GM13976 (cell line): ENCODE results near the gene BACH2.
"Not testable (repeated sequence)": the region's sequence is repeated elsewhere in the genome, so short reads cannot be mapped to it uniquely, and the experiment has no call there.

Experiments
- DNase-seq: peaks from one replicate; pipeline ENCODE4 v3.0.0; 2012; ENCODE audit warnings: low spot score
- in situ Hi-C: fragments of 300-500 bp; cut with MboI; formaldehyde crosslinking; loops from one replicate; pipeline ENCODE4 v1.12.0; 2022; ENCODE audit warnings: low sequenced_read_pairs, mixed read lengths, inconsistent platforms; ENCODE audit not compliant: unreplicated experiment
- TF ChIP-seq, protein P1 (sequence below): IDR thresholded peaks from 2 replicates; pipeline ENCODE4 v1.5.1; 2012; ENCODE audit warnings: borderline replicate concordance, mild to moderate bottlenecking; ENCODE audit not compliant: insufficient read depth; ENCODE audit errors: extremely low read depth, missing control alignments, control extremely low read depth

The BACH2 gene

DNA sequence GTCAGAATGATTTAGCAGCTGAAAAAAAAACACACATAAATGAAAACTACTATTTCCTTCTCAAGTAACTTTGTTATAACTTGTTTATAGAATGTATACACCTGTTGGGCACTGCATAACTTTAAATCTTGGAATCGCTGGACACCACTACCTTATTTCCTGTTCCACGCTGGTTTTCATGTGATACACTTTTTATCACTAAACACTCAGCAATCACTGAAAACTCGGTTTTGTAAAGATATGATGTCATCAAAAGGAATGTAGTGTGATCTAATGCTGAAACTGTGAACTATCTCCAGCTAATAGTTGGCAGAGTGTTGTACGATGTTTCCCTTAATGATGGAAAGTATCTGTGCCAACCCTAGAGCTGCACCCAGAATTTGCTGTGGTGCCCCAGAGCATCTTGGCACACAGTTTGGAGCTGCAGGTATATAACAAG lies 127.9 kb downstream of the BACH2 start:
- DNase-seq, result no peak
- TF ChIP-seq, protein P1, sequence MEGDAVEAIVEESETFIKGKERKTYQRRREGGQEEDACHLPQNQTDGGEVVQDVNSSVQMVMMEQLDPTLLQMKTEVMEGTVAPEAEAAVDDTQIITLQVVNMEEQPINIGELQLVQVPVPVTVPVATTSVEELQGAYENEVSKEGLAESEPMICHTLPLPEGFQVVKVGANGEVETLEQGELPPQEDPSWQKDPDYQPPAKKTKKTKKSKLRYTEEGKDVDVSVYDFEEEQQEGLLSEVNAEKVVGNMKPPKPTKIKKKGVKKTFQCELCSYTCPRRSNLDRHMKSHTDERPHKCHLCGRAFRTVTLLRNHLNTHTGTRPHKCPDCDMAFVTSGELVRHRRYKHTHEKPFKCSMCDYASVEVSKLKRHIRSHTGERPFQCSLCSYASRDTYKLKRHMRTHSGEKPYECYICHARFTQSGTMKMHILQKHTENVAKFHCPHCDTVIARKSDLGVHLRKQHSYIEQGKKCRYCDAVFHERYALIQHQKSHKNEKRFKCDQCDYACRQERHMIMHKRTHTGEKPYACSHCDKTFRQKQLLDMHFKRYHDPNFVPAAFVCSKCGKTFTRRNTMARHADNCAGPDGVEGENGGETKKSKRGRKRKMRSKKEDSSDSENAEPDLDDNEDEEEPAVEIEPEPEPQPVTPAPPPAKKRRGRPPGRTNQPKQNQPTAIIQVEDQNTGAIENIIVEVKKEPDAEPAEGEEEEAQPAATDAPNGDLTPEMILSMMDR, result no peak
- in situ Hi-C loops, result no loop called here

DNA sequence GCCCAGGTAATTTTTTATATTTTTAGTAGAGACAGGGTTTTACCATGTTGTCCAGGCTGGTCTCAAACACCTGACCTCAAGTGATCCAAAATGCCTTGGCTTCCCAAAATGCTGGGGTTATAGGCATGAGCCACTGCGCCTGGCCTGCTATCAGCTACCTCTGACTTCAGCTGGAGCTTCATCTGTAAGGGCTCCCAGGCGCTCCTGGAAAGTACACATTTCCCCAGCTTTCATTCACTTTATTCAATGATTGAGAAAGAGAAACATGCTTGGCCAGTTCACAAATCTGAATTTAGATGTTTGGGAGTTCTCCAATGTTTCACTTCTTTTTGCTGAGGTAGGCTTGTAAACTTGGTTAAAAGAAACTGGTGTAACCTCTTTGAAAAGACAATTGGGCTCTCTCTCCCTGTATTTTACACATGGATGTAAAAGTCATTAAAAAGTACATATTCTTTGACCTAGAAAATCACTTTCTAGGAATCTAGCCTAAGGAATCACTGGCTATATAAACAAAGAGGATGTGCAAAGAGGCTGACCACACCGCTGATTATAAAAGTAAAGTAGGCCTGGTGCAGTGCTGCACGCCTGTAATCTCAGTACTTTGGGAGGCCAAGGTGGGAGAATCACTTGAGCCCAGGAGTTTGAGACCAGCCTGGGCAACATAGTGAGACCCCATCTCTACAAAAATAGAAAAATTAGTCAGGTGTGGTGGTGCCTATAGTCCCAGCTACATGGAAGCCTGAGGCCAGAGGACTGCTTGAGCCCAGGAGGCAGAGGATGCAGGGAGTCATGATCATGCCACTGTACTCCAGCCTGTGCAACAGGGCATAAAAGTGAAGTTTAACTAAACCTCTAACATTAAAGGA lies 128.9 kb downstream of the BACH2 start:
- in situ Hi-C loops, result no loop called here
- no peak for DNase-seq
- TF ChIP-seq, protein P1, result no peak

DNA sequence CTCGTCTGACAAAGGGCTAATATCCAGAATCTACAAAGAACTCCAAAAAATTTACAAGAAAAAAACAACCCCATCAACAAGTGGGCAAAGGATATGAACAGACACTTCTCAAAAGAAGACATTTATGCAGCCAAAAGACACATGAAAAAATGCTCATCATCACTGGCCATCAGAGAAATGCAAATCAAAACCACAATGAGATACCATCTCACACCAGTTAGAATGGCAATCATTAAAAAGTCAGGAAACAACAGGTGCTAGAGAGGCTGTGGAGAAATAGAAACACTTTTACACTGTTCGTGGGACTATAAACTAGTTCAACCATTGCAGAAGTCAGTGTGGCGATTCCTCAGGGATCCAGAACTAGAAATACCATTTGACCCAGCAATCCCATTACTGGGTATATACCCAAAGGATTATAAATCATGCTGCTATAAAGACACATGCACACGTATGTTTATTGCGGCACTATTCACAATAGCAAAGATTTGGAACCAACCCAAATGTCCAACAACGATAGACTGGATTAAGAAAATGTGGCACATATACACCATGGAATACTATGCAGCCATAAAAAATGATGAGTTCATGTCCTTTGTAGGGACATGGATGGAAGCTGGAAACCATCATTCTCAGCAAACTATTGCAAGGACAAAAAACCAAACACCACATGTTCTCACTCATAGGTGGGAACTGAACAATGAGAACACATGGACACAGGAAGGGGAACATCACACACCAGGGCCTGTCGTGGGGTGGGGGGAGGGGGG lies 130.3 kb downstream of the BACH2 start:
- DNase-seq, in situ Hi-C loops: not testable (repeated sequence)

DNA sequence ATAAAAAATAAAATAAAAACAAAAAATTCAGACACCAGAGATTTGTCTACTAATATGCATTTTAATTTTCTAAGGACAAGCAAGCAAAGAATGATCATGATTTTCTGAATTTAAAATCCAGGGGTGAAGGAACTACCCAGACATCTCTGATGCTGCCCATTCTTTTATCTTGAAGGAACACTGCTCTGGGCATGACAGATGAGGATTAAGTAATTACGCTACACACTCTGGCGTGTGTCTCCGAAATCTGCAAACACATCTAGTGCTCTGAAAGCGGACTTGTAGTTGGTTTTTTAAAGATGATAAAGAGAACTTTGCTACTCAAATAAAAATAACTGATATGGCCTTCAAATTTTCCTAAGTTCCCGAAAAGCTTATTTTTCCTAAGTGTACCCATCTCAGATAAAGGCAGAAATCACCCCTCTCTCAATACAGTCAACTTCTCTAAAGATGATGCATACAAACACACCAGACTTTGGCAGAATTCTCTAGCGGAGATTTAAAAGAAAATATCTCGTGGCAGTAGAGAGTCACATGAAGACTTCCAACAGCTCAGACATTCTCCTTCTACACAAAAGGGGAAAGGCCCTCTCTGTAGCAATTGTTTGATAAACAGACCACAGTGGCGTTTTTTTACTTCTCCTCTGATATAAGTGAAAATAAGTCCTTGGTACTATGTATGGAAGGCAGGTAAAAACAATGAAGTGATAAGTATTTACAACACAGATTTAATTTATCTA lies 133.8 kb downstream of the BACH2 start:
- in situ Hi-C loops, result no loop called here
- no peak for DNase-seq
- TF ChIP-seq, protein P1, result no peak

DNA sequence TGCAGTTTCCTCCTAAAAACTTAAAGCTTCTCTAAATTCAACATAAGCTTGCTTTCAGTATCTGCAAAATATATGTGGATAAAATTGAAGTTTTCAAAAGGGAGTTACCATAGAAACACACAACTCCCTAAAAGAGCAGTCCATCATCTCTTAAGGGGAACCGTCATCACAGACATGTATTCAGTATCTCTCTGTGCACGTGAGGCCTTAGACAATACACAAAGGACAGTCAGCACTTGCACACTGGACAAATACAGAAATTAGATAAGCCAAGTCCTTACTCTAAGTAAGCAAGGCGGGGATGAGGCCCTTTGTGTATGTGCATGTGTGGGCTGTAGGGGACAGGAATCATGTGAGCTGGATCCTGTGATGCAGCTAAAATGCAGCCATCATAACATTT lies 136.6 kb downstream of the BACH2 start:
- in situ Hi-C loops, result no loop called here
- TF ChIP-seq, protein P1, result no peak

DNA sequence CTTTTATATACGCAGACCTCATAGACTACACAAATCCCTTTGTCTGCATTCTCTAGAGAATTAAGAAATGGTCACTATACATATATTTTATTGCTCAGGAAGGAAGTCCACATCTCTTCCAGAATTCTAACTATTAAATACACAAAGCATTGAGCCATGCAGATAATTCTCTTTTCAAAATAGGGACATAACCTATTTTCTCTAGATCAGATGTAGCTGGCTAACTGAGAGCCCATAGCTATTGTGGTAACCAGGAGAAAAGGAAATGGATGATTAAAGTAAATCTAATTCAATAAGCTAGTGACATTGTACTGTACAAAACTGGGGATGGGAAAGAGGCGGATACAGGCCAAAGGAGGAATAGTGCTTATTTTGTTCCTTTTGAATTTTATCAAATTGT lies 137.2 kb downstream of the BACH2 start:
- DNase-seq, result no peak
- TF ChIP-seq, protein P1, result no peak
- in situ Hi-C loops, result no loop called here

More for the DNA sequence above, 136.6 kb downstream of the BACH2 start:
- no peak for DNase-seq

DNA sequence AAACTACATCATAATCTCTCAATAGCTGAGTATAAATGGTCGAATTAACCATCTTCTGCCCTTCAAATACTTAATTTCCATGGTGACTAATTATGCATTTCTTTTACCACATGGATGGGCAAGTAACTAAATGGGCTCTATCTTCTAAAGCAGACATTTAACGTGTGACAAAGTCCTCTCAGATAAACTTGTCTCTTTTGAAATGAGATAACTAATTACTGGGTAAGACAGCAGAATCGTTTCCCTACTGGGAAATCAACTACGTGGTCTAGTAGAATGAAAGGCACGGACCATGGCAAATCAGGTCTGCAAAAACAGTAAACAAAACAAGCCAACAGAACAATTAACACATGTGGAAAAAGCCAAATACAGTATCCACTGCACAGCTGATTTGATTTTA lies 137.7 kb downstream of the BACH2 start:
- in situ Hi-C loops, result no loop called here
- DNase-seq, result no peak
- TF ChIP-seq, protein P1, result no peak
